ENCODE data around the gene PIP5KL1. TPM values are rescaled to one million over a fixed set of nuclear protein-coding genes. Genes with fewer than 3 reads are reported as not detected.

PIP5KL1 gene
- total and polyA plus RNA-seq, 2 of the 4 experiments (the other 2 are of a cell fraction): 0.36 to 3.6 TPM

GRCh38 chr9:127885508-127886281 is 44.9 kb downstream of the PIP5KL1 start:
- 78% methylated on average over 4 of the region's 13 CpGs; no CpG with 5 or more reads in 1 of the 2 experiments for WGBS, 2 experiments (ENCODE audit: extremely low coverage in 2 of 2, insufficient read length in 1 of 2)

More at GRCh38 chr9:127885508-127886281, 44.9 kb downstream of the PIP5KL1 start:
- H3K56ac ChIP-seq (ENCODE audit: extremely low read depth, insufficient read depth, low read length): no peak overlapping the region
- H3K4ac ChIP-seq (ENCODE audit: low read depth, low read length): no peak overlapping the region
- peaks cover 13% of the 10 kb centered on the region; the same call in 1 of the 2 replicates for H4K20me1 ChIP-seq (ENCODE audit: insufficient read depth, low read length)
- H3K79me1 ChIP-seq (ENCODE audit: low read depth in 1 of 2, low read length in 2 of 2): peaks cover 0 to 23% of the 10 kb centered on the region in 2 experiments; a peak in 3 of 4 replicates
- H2BK120ac ChIP-seq (ENCODE audit: low read depth, low read length): no peak overlapping the region
- dilution Hi-C loops (cut with HindIII; ENCODE audit: low sequenced_read_pairs, unreplicated experiment) (no loop called here), in situ Hi-C loops (cut with MboI; ENCODE audit: low sequenced_read_pairs) (no loop called here), intact Hi-C loops (cut with micrococcal nuclease) (no loop called here)
- H2AFZ ChIP-seq (replicated peaks; ENCODE audit: low read length, poor library complexity): no peak overlapping the region
- H2BK5ac ChIP-seq (ENCODE audit: low read depth, low read length, poor library complexity, severe bottlenecking): no peak overlapping the region
- no TSS peak for BruUV-seq (replicated peaks)
- no peak overlapping the region for H3K4me2 ChIP-seq (ENCODE audit: low read depth, low read length)
- no peak for TF ChIP-seq CHD1 (IDR thresholded peaks at IDR 0.05; ENCODE audit: low read depth, low read length)
- TF ChIP-seq MAZ (IDR thresholded peaks at IDR 0.05; ENCODE audit: borderline replicate concordance, low read depth, low read length): no peak
- TF ChIP-seq ELK1 (IDR thresholded peaks at IDR 0.05; ENCODE audit: borderline replicate concordance, low read depth, low read length): no peak
- no peak for TF ChIP-seq RCOR1 (IDR thresholded peaks at IDR 0.05; ENCODE audit: insufficient replicate concordance, low read length)
- TF ChIP-seq BHLHE40 (IDR thresholded peaks at IDR 0.05; ENCODE audit: low read depth, low read length): no peak
- no peak for TF ChIP-seq RFX5 (IDR thresholded peaks at IDR 0.05; ENCODE audit: low read depth, low read length)
- TF ChIP-seq USF2 (IDR thresholded peaks at IDR 0.05; ENCODE audit: low read depth, low read length): no peak
- TF ChIP-seq POLR2A (IDR thresholded peaks at IDR 0.05; ENCODE audit: low read depth, low read length): no peak
- no peak for TF ChIP-seq RAD21 (IDR thresholded peaks at IDR 0.05; ENCODE audit: low read length)
- TF ChIP-seq FOS (IDR thresholded peaks at IDR 0.05; ENCODE audit: low read depth, low read length): no peak
- TF ChIP-seq CTCF (conservative IDR thresholded peaks at IDR 0.05; ENCODE audit: low read depth, low read length): no peak
- TF ChIP-seq CEBPB (IDR thresholded peaks at IDR 0.05; ENCODE audit: low read depth, low read length): no peak
- no peak for TF ChIP-seq MXI1 (IDR thresholded peaks at IDR 0.05; ENCODE audit: borderline replicate concordance, low read depth, low read length)
- no peak for TF ChIP-seq SMC3 (IDR thresholded peaks at IDR 0.05; ENCODE audit: low read depth, low read length)
- TF ChIP-seq MAFK (IDR thresholded peaks at IDR 0.05; ENCODE audit: low read depth, low read length): no peak
- no peak overlapping the region for H2AK9ac ChIP-seq (replicated peaks; ENCODE audit: low read depth, low read length, poor library complexity)
- H3K27me3 ChIP-seq (ENCODE audit: control insufficient read depth, insufficient read depth, low read length): no peaks in the 10 kb centered on the region
- H4K5ac ChIP-seq (ENCODE audit: low read depth, low read length): no peak overlapping the region
- peaks cover 4% of the 10 kb centered on the region for H3K4me1 ChIP-seq (ENCODE audit: control insufficient read depth, insufficient read depth, low read length)
- no peak overlapping the region for H3K23ac ChIP-seq (ENCODE audit: low read depth, low read length)
- no peak overlapping the region for H3K27ac ChIP-seq (ENCODE audit: insufficient read depth, low read length)
- no peak overlapping the region for H3K18ac ChIP-seq (ENCODE audit: low read depth, low read length)
- H4K91ac ChIP-seq (ENCODE audit: insufficient read depth, low read depth, low read length): no peak overlapping the region
- no peaks in the 10 kb centered on the region for H3K9me3 ChIP-seq (ENCODE audit: control insufficient read depth, insufficient read depth, low read length)
- DNase-seq (no peak), ATAC-seq (ENCODE audit: low read depth) (no peak)
- H3K36me3 ChIP-seq (ENCODE audit: control insufficient read depth, insufficient read depth, low read length): peaks cover 50% of the 10 kb centered on the region
- peaks cover 9% of the 10 kb centered on the region for H3K9me1 ChIP-seq (ENCODE audit: insufficient read depth, low read length)
- H4K8ac ChIP-seq (ENCODE audit: low read depth in 2 of 2, low read length in 2 of 2): no peak overlapping the region
- CTCF ChIA-PET: no interaction called here
- no peak overlapping the region for H2AK5ac ChIP-seq (ENCODE audit: low read depth, low read length)
- no peak overlapping the region for H3K4me3 ChIP-seq (ENCODE audit: insufficient read depth, low read depth, low read length)
- no peak overlapping the region for H2BK15ac ChIP-seq (ENCODE audit: low read depth, low read length)
- no peak overlapping the region for H3K9ac ChIP-seq (ENCODE audit: low read depth, low read length)
- no peak overlapping the region for H2BK20ac ChIP-seq (ENCODE audit: low read depth, low read length)
- H3K14ac ChIP-seq (replicated peaks; ENCODE audit: low read depth, low read length): no peak overlapping the region
- POLR2A ChIA-PET (ENCODE audit: unreplicated experiment): no interaction called here

Data from IMR-90 (cell line).